NAMALWA (cell line): ENCODE data around the gene DTX1.
"Not testable (repeated sequence)": the region's sequence is repeated elsewhere in the genome, so short reads cannot be mapped to it uniquely, and the experiment has no call there.

Experiments used
- DNase-seq: peaks from one replicate; pipeline ENCODE4 v3.0.0-alpha.2; 2015; ENCODE audit warnings: low spot score

The DTX1 gene

GRCh38 chr12:113137861-113138783 lies 81.6 kb downstream of the DTX1 start:
- DNase-seq = peak; percentile 1

- DNase-seq = no peak
These were observed 82.3 kb downstream of the DTX1 start for GRCh38 chr12:113138826-113139225.

GRCh38 chr12:113140706-113141105 lies 84.2 kb downstream of the DTX1 start:
- DNase-seq = no peak

- DNase-seq = not testable (repeated sequence)
These were observed 85.2 kb downstream of the DTX1 start for GRCh38 chr12:113141716-113142115.

- no peak for DNase-seq
These were observed 85.8 kb downstream of the DTX1 start for GRCh38 chr12:113142173-113142885.

- no peak for DNase-seq
These were observed 86.4 kb downstream of the DTX1 start for GRCh38 chr12:113142886-113143332.

- DNase-seq = no peak
These were observed 87.4 kb downstream of the DTX1 start for GRCh38 chr12:113143959-113144358.

GRCh38 chr12:113144806-113145205 lies 88.3 kb downstream of the DTX1 start:
- DNase-seq = no peak

GRCh38 chr12:113145720-113146551 lies 89.4 kb downstream of the DTX1 start:
- DNase-seq = no peak

- no peak for DNase-seq
These were observed 90.5 kb downstream of the DTX1 start for GRCh38 chr12:113146999-113147398.
